Measurements from ENCODE around the gene HCCS. TPM values are rescaled to one million over a fixed set of nuclear protein-coding genes. Genes with fewer than 3 reads are reported as not detected.

HCCS gene
- total RNA-seq, 1 donor from 2014 or later: 19.3 TPM

GRCh38 chrX:11099465-11099864 lies 11.7 kb upstream of the HCCS start:
- Histone ChIP-seq H3K9me3 (ENCODE audit: control insufficient read depth in 3 of 3, low read length in 3 of 3) (no peaks in the 10 kb centered on the region), H3K4me3 (ENCODE audit: low read length in 3 of 3) (no peak overlapping the region), H3K27ac (ENCODE audit: low read depth, low read length) (no peak overlapping the region), H3K9ac (ENCODE audit: low read depth in 1 of 3, low read length in 3 of 3) (no peak overlapping the region), H3K4me1 (ENCODE audit: control insufficient read depth in 3 of 3, insufficient read depth in 3 of 3, low read length in 3 of 3) (no peaks in the 10 kb centered on the region), H3K36me3 (ENCODE audit: control insufficient read depth in 3 of 3, insufficient read depth in 3 of 3, low read length in 3 of 3) (no peaks in the 10 kb centered on the region), H3K27me3 (ENCODE audit: control insufficient read depth in 3 of 3, insufficient read depth in 3 of 3, low read length in 3 of 3) (no peaks in the 10 kb centered on the region)

- no peak overlapping the region for H3K27ac ChIP-seq (ENCODE audit: low read depth, low read length)
- no peaks in the 10 kb centered on the region for H3K9me3 ChIP-seq (ENCODE audit: control insufficient read depth in 3 of 3, low read length in 3 of 3)
- H3K4me1 ChIP-seq (ENCODE audit: control insufficient read depth in 3 of 3, insufficient read depth in 3 of 3, low read length in 3 of 3): no peaks in the 10 kb centered on the region
- no peaks in the 10 kb centered on the region for H3K36me3 ChIP-seq (ENCODE audit: control insufficient read depth in 3 of 3, insufficient read depth in 3 of 3, low read length in 3 of 3)
- no peak overlapping the region for H3K4me3 ChIP-seq (ENCODE audit: low read length in 3 of 3)
- no peaks in the 10 kb centered on the region for H3K27me3 ChIP-seq (ENCODE audit: control insufficient read depth in 3 of 3, insufficient read depth in 3 of 3, low read length in 3 of 3)
- H3K9ac ChIP-seq (ENCODE audit: low read depth in 1 of 3, low read length in 3 of 3): no peak overlapping the region
Observed at GRCh38 chrX:11100281-11101035, 10.7 kb upstream of the HCCS start.

GRCh38 chrX:11103006-11103405 lies 8.1 kb upstream of the HCCS start:
- H3K27me3 ChIP-seq (ENCODE audit: control insufficient read depth in 3 of 3, insufficient read depth in 3 of 3, low read length in 3 of 3): no peaks in the 10 kb centered on the region
- H3K9me3 ChIP-seq (ENCODE audit: control insufficient read depth in 3 of 3, low read length in 3 of 3): no peaks in the 10 kb centered on the region
- no peaks in the 10 kb centered on the region for H3K36me3 ChIP-seq (ENCODE audit: control insufficient read depth in 3 of 3, insufficient read depth in 3 of 3, low read length in 3 of 3)
- no peak overlapping the region for H3K4me3 ChIP-seq (ENCODE audit: low read length in 3 of 3)
- H3K4me1 ChIP-seq (ENCODE audit: control insufficient read depth in 3 of 3, insufficient read depth in 3 of 3, low read length in 3 of 3): no peaks in the 10 kb centered on the region
- no peak overlapping the region for H3K27ac ChIP-seq (ENCODE audit: low read depth, low read length)
- H3K9ac ChIP-seq (ENCODE audit: low read depth in 1 of 3, low read length in 3 of 3): no peak overlapping the region

DNA sequence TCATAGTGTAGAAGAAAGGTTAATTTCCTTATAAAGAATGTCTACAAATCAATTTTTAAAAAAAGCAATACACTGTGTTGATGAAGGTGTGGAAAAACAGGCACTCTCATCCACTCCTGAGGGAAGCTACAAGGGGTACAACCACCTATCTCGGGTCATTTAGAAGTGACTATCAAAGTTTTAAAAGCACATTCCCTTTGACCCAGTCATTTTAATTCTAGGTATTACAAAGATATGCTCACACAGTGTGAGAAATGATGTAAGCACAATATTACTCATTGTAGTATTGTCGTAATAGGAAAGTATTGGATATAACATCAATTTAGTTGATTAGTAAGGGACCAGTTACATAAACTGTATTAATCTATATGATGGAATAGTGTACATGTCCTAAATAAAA lies 7.4 kb upstream of the HCCS start:
- Histone ChIP-seq H3K36me3 (ENCODE audit: control insufficient read depth in 3 of 3, insufficient read depth in 3 of 3, low read length in 3 of 3) (no peaks in the 10 kb centered on the region), H3K4me3 (ENCODE audit: low read length in 3 of 3) (no peak overlapping the region), H3K9ac (ENCODE audit: low read depth in 1 of 3, low read length in 3 of 3) (no peak overlapping the region), H3K9me3 (ENCODE audit: control insufficient read depth in 3 of 3, low read length in 3 of 3) (no peaks in the 10 kb centered on the region), H3K27me3 (ENCODE audit: control insufficient read depth in 3 of 3, insufficient read depth in 3 of 3, low read length in 3 of 3) (no peaks in the 10 kb centered on the region), H3K4me1 (ENCODE audit: control insufficient read depth in 3 of 3, insufficient read depth in 3 of 3, low read length in 3 of 3) (no peaks in the 10 kb centered on the region), H3K27ac (ENCODE audit: low read depth, low read length) (no peak overlapping the region)

DNA sequence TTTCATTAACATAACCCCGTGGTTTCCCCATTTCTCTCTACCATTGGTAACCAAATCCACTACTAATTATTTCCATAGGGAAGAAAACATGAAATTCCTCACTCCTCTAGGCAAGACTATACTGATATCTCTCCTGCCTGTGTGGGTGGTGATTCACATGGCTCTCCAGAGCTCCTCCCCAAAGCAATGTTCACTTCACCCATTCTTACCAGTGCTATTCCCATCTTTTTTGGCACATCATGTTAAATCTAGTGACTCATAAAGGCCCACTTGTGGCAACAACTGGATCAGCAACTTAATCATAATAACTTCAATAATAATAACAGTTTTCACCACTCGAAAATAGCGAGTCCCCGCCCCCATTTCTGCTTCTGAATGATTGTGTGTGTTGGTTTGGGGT lies 6.1 kb upstream of the HCCS start:
- no peak overlapping the region for H3K9ac ChIP-seq (ENCODE audit: low read depth in 1 of 3, low read length in 3 of 3)
- no peaks in the 10 kb centered on the region for H3K27me3 ChIP-seq (ENCODE audit: control insufficient read depth in 3 of 3, insufficient read depth in 3 of 3, low read length in 3 of 3)
- H3K27ac ChIP-seq (ENCODE audit: low read depth, low read length): no peak overlapping the region
- H3K36me3 ChIP-seq (ENCODE audit: control insufficient read depth in 3 of 3, insufficient read depth in 3 of 3, low read length in 3 of 3): no peaks in the 10 kb centered on the region
- no peaks in the 10 kb centered on the region for H3K4me1 ChIP-seq (ENCODE audit: control insufficient read depth in 3 of 3, insufficient read depth in 3 of 3, low read length in 3 of 3)
- H3K9me3 ChIP-seq (ENCODE audit: control insufficient read depth in 3 of 3, low read length in 3 of 3): no peaks in the 10 kb centered on the region
- H3K4me3 ChIP-seq (ENCODE audit: low read length in 3 of 3): no peak overlapping the region

GRCh38 chrX:11108253-11108941 lies 2.7 kb upstream of the HCCS start:
- Histone ChIP-seq H3K9ac (ENCODE audit: low read depth in 1 of 3, low read length in 3 of 3) (no peak overlapping the region), H3K27ac (ENCODE audit: low read depth, low read length) (no peak overlapping the region), H3K36me3 (ENCODE audit: control insufficient read depth in 3 of 3, insufficient read depth in 3 of 3, low read length in 3 of 3) (peaks cover 1 to 2% (median 2%) of the 10 kb centered on the region in 3 donors), H3K27me3 (ENCODE audit: control insufficient read depth in 3 of 3, insufficient read depth in 3 of 3, low read length in 3 of 3) (no peaks in the 10 kb centered on the region), H3K9me3 (ENCODE audit: control insufficient read depth in 3 of 3, low read length in 3 of 3) (no peaks in the 10 kb centered on the region), H3K4me3 (ENCODE audit: low read length in 3 of 3) (no peak overlapping the region), H3K4me1 (ENCODE audit: control insufficient read depth in 3 of 3, insufficient read depth in 3 of 3, low read length in 3 of 3) (peaks cover 12 to 18% (median 15%) of the 10 kb centered on the region in 3 donors)

- Histone ChIP-seq H3K4me1 (ENCODE audit: control insufficient read depth in 3 of 3, insufficient read depth in 3 of 3, low read length in 3 of 3) (peaks cover 12 to 24% (median 15%) of the 10 kb centered on the region in 3 donors), H3K27me3 (ENCODE audit: control insufficient read depth in 3 of 3, insufficient read depth in 3 of 3, low read length in 3 of 3) (no peaks in the 10 kb centered on the region), H3K4me3 (ENCODE audit: low read length in 3 of 3) (no peak overlapping the region), H3K27ac (ENCODE audit: low read depth, low read length) (no peak overlapping the region), H3K9me3 (ENCODE audit: control insufficient read depth in 3 of 3, low read length in 3 of 3) (no peaks in the 10 kb centered on the region), H3K9ac (ENCODE audit: low read depth in 1 of 3, low read length in 3 of 3) (no peak overlapping the region), H3K36me3 (ENCODE audit: control insufficient read depth in 3 of 3, insufficient read depth in 3 of 3, low read length in 3 of 3) (peaks cover 5 to 13% (median 8%) of the 10 kb centered on the region in 3 donors)
Observed at GRCh38 chrX:11109968-11110367, 1.2 kb upstream of the HCCS start.

GRCh38 chrX:11111947-11112346 lies 815 bp downstream of the HCCS start:
- peak overlapping the region; percentile 82 for H3K27ac ChIP-seq (ENCODE audit: low read depth, low read length)
- no peaks in the 10 kb centered on the region for H3K27me3 ChIP-seq (ENCODE audit: control insufficient read depth in 3 of 3, insufficient read depth in 3 of 3, low read length in 3 of 3)
- H3K4me1 ChIP-seq (ENCODE audit: control insufficient read depth in 3 of 3, insufficient read depth in 3 of 3, low read length in 3 of 3): peaks cover 12 to 24% (median 15%) of the 10 kb centered on the region in 3 donors
- peak overlapping the region; percentile 74 to 83 (median 82) for H3K4me3 ChIP-seq (ENCODE audit: low read length in 3 of 3)
- no peaks in the 10 kb centered on the region for H3K9me3 ChIP-seq (ENCODE audit: control insufficient read depth in 3 of 3, low read length in 3 of 3)
- H3K9ac ChIP-seq (ENCODE audit: low read depth in 1 of 3, low read length in 3 of 3): peak overlapping the region; percentile 81 to 90 (median 89)
- H3K36me3 ChIP-seq (ENCODE audit: control insufficient read depth in 3 of 3, insufficient read depth in 3 of 3, low read length in 3 of 3): peaks cover 13 to 28% (median 24%) of the 10 kb centered on the region in 3 donors

DNA sequence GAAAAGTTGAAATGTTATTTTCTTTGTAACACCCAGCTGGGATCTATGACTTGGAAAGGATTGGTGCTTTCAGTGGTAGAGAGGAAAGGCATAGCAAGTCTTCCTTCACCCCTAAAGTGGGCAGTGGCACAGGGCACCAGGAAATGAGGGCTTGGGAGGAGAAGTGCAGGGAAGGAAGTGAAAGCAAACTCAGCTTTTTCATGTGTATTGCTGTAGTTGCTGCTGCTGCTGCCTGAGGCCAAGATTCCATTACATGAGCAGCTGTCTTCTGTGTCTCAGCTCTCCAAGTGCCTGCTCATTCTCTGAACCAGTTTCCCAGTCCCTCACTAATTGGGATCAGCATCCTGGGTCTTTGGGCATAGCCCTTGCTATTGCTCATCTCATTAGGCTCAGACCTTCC lies 2.6 kb downstream of the HCCS start:
- H3K27ac ChIP-seq (ENCODE audit: low read depth, low read length): no peak overlapping the region
- H3K27me3 ChIP-seq (ENCODE audit: control insufficient read depth in 3 of 3, insufficient read depth in 3 of 3, low read length in 3 of 3): no peaks in the 10 kb centered on the region
- H3K9me3 ChIP-seq (ENCODE audit: control insufficient read depth in 3 of 3, low read length in 3 of 3): no peaks in the 10 kb centered on the region
- H3K4me1 ChIP-seq (ENCODE audit: control insufficient read depth in 3 of 3, insufficient read depth in 3 of 3, low read length in 3 of 3): peaks cover 12 to 24% (median 15%) of the 10 kb centered on the region in 3 donors
- peaks cover 20 to 43% (median 36%) of the 10 kb centered on the region in 3 donors for H3K36me3 ChIP-seq (ENCODE audit: control insufficient read depth in 3 of 3, insufficient read depth in 3 of 3, low read length in 3 of 3)
- H3K9ac ChIP-seq (ENCODE audit: low read depth in 1 of 3, low read length in 3 of 3): no peak overlapping the region
- H3K4me3 ChIP-seq (ENCODE audit: low read length in 3 of 3): no peak overlapping the region

DNA sequence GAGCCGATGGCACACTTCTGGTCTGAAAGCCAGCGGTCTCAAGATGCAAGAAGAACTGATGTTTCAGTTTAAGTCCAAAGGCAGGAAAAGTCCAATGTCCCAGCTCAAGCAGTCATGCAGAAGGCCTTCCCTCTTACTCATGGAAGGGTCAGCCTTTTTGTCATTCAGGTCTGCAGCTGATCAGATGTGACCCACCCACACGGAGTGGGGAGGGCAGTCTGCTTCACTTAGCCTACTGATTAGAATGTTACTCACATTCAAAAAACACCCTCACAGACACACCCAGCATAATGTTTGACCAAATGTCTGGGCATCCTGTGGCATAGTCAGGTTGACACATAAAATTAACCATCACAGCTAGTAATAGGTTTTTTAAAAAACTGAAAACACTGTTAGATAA lies 6.6 kb downstream of the HCCS start:
- Histone ChIP-seq H3K4me1 (ENCODE audit: control insufficient read depth in 3 of 3, insufficient read depth in 3 of 3, low read length in 3 of 3) (peaks cover 1 to 11% (median 5%) of the 10 kb centered on the region in 3 donors), H3K4me3 (ENCODE audit: low read length in 3 of 3) (no peak overlapping the region), H3K27ac (ENCODE audit: low read depth, low read length) (no peak overlapping the region), H3K36me3 (ENCODE audit: control insufficient read depth in 3 of 3, insufficient read depth in 3 of 3, low read length in 3 of 3) (peaks cover 33 to 57% (median 53%) of the 10 kb centered on the region in 3 donors), H3K9ac (ENCODE audit: low read depth in 1 of 3, low read length in 3 of 3) (no peak overlapping the region), H3K27me3 (ENCODE audit: control insufficient read depth in 3 of 3, insufficient read depth in 3 of 3, low read length in 3 of 3) (no peaks in the 10 kb centered on the region), H3K9me3 (ENCODE audit: control insufficient read depth in 3 of 3, low read length in 3 of 3) (no peaks in the 10 kb centered on the region)

Measured in skeletal muscle tissue (tissue), 4 donors.